Hepatocyte (in vitro differentiated cells): ENCODE results near the gene STK32C. TPM values are rescaled to one million over a fixed set of nuclear protein-coding genes. Genes with fewer than 3 reads are reported as not detected.

ENCODE experiments used
- DNase-seq: peaks from one replicate; pipeline ENCODE4 v3.0.0-alpha.2; 2016; ENCODE audit warnings: low spot score
- H2AFZ ChIP-seq: fragments of 200-600 bp; sonication (generic); 2 replicates; pipeline ENCODE4 v1.6.0; 2016; ENCODE audit warnings: antibody characterized with exemption, mild to moderate bottlenecking
- H3K27ac ChIP-seq: fragments of 200-600 bp; sonication (generic); 2 replicates; pipeline ENCODE4 v1.5.1; 2016; ENCODE audit warnings: mild to moderate bottlenecking
- H3K27me3 ChIP-seq: fragments of 200-600 bp; sonication (generic); 2 replicates; pipeline ENCODE4 v1.6.1; 2016
- H3K36me3 ChIP-seq: fragments of 200-600 bp; sonication (generic); replicated peaks from 2 replicates; pipeline ENCODE4 v1.5.1; 2016; ENCODE audit warnings: low read depth; ENCODE audit not compliant: insufficient read depth
- H3K4me1 ChIP-seq: fragments of 200-600 bp; sonication (generic); 2 replicates; pipeline ENCODE4 v1.5.1; 2016; ENCODE audit warnings: mild to moderate bottlenecking, moderate library complexity; ENCODE audit not compliant: insufficient read depth
- H3K4me2 ChIP-seq: fragments of 200-600 bp; sonication (generic); 2 replicates; pipeline ENCODE4 v1.6.0; 2016
- H3K4me3 ChIP-seq: fragments of 200-600 bp; sonication (generic); 2 replicates; pipeline ENCODE4 v1.5.1; 2016; ENCODE audit warnings: mild to moderate bottlenecking
- H3K79me2 ChIP-seq: fragments of 200-600 bp; sonication (generic); 2 replicates; pipeline ENCODE4 v1.6.0; 2017; ENCODE audit warnings: mild to moderate bottlenecking
- H3K9me2 ChIP-seq: fragments of 200-600 bp; sonication (generic); replicated peaks from 2 replicates; pipeline ENCODE4 v1.6.0; 2017; ENCODE audit warnings: mild to moderate bottlenecking; ENCODE audit not compliant: insufficient read depth
- H3K9me3 ChIP-seq: fragments of 200-600 bp; sonication (generic); 2 replicates; pipeline ENCODE4 v1.5.1; 2016; ENCODE audit warnings: low read depth, mild to moderate bottlenecking
- H4K20me1 ChIP-seq: fragments of 200-600 bp; sonication (generic); 2 replicates; pipeline ENCODE4 v1.6.0; 2016; ENCODE audit warnings: mild to moderate bottlenecking; ENCODE audit not compliant: insufficient read depth, poor library complexity, severe bottlenecking
- CTCF ChIP-seq: fragments of 200-600 bp; sonication (generic); IDR thresholded peaks from 2 replicates; pipeline ENCODE4 v1.5.1; 2016; ENCODE audit warnings: antibody characterized with exemption, mild to moderate bottlenecking; ENCODE audit not compliant: poor library complexity
- EZH2 ChIP-seq: fragments of 200-600 bp; sonication (generic); IDR thresholded peaks from 2 replicates; pipeline ENCODE4 v1.6.1; 2016; ENCODE audit warnings: antibody characterized with exemption, mild to moderate bottlenecking, borderline replicate concordance
- EZH2phosphoT487 ChIP-seq: fragments of 200-600 bp; sonication (generic); IDR thresholded peaks from one replicate; pipeline ENCODE4 v1.6.1; 2018; ENCODE audit warnings: antibody characterized with exemption, mild to moderate bottlenecking, low read depth, moderate library complexity; ENCODE audit not compliant: unreplicated experiment, severe bottlenecking
- whole genome bisulfite sequencing: methylation state at CpG from one replicate; pipeline ENCODE4 v1.1.6; 2016; ENCODE audit warnings: low lambda C conversion rate; ENCODE audit errors: missing lambda C conversion rate; 5-methylcytosine and 5-hydroxymethylcytosine counted together
- polyA plus RNA-seq: library from polyadenylated mRNA; unstranded; fragments of >200 nt; fragmentation: Nextera tagmentation; extraction: Ambion mirVana; gene quantifications from 2 replicates; pipeline ENCODE4 v1.2.1, GENCODE V29; 2016
- total RNA-seq: library from RNA; depleted of rRNA; stranded (reverse); fragments of >200 nt; gene quantifications from 2 replicates; pipeline ENCODE4 v1.2.3, GENCODE V29; 2014

STK32C gene
- total and polyA plus RNA-seq, 2 experiments from 2014 or later = 7.9 to 12.2 TPM

GRCh38 chr10:132181691-132182425, 125.9 kb downstream of the STK32C start:
- Histone ChIP-seq H3K36me3 (no peaks in the 10 kb centered on the region), H2AFZ (no peak overlapping the region), H4K20me1 (no peaks in the 10 kb centered on the region), H3K4me3 (no peak overlapping the region), H3K27me3 (peaks cover 55% of the 10 kb centered on the region), H3K9me3 (no peaks in the 10 kb centered on the region), H3K79me2 (no peaks in the 10 kb centered on the region), H3K9me2 (no peaks in the 10 kb centered on the region), H3K27ac (no peak overlapping the region), H3K4me1 (peaks cover 10% of the 10 kb centered on the region), H3K4me2 (no peak overlapping the region)
- 85% methylated on average over 24 of the region's 25 CpGs for WGBS
- DNase-seq = no peak
- no peak for TF ChIP-seq EZH2
- no peak for TF ChIP-seq EZH2phosphoT487
- TF ChIP-seq CTCF = no peak

GRCh38 chr10:132180736-132181135, 127.0 kb downstream of the STK32C start:
- 89% methylated on average over 13 of the region's 14 CpGs for whole genome bisulfite sequencing
- Histone ChIP-seq H3K36me3 (no peaks in the 10 kb centered on the region), H3K27me3 (peaks cover 56% of the 10 kb centered on the region), H4K20me1 (no peaks in the 10 kb centered on the region), H3K27ac (no peak overlapping the region), H3K9me2 (no peaks in the 10 kb centered on the region), H2AFZ (no peak overlapping the region), H3K79me2 (no peaks in the 10 kb centered on the region), H3K4me1 (peaks cover 2% of the 10 kb centered on the region), H3K4me2 (no peak overlapping the region), H3K9me3 (no peaks in the 10 kb centered on the region), H3K4me3 (no peak overlapping the region)
- no peak for TF ChIP-seq EZH2
- TF ChIP-seq EZH2phosphoT487 = no peak
- no peak for TF ChIP-seq CTCF
- no peak for DNase-seq

- H3K4me2 ChIP-seq = no peak overlapping the region
- H2AFZ ChIP-seq = no peak overlapping the region
- 82% methylated on average over 15 of the region's 16 CpGs for WGBS
- H3K4me3 ChIP-seq = no peak overlapping the region
- H3K27me3 ChIP-seq = peaks cover 55% of the 10 kb centered on the region
- H3K79me2 ChIP-seq = no peaks in the 10 kb centered on the region
- no peaks in the 10 kb centered on the region for H4K20me1 ChIP-seq
- no peaks in the 10 kb centered on the region for H3K4me1 ChIP-seq
- no peak for TF ChIP-seq EZH2
- no peak for TF ChIP-seq CTCF
- TF ChIP-seq EZH2phosphoT487 = no peak
- H3K9me2 ChIP-seq = no peaks in the 10 kb centered on the region
- H3K36me3 ChIP-seq = no peaks in the 10 kb centered on the region
- no peak for DNase-seq
- no peaks in the 10 kb centered on the region for H3K9me3 ChIP-seq
- no peak overlapping the region for H3K27ac ChIP-seq
Observed at GRCh38 chr10:132179551-132180392, 128.0 kb downstream of the STK32C start.
